Neuronal stem cell (in vitro differentiated cells): ENCODE measurements around the gene LOXL4.

Source experiments
- DNase-seq: peaks from one replicate; pipeline ENCODE4 v3.0.0-alpha.2; 2013; ENCODE audit warnings: low spot score
- H2AFZ ChIP-seq: one replicate; pipeline ENCODE4 v1.6.1; 2013; ENCODE audit warnings: mild to moderate bottlenecking, low read length, inconsistent platforms
- H2AK5ac ChIP-seq: 2 replicates; pipeline ENCODE4 v1.6.1; 2013; ENCODE audit warnings: low read depth, mild to moderate bottlenecking, inconsistent platforms, low read length, moderate library complexity, mixed read lengths
- H2BK120ac ChIP-seq: 2 replicates; pipeline ENCODE4 v1.6.1; 2013; ENCODE audit warnings: low read depth, mild to moderate bottlenecking, inconsistent platforms, low read length, moderate library complexity, mixed read lengths
- H2BK12ac ChIP-seq: one replicate; pipeline ENCODE4 v1.6.1; 2013; ENCODE audit warnings: low read length, inconsistent platforms
- H2BK15ac ChIP-seq: 2 replicates; pipeline ENCODE4 v1.6.1; 2013; ENCODE audit warnings: mild to moderate bottlenecking, low read length, inconsistent platforms, mixed read lengths
- H2BK5ac ChIP-seq: one replicate; pipeline ENCODE4 v1.6.1; 2013; ENCODE audit warnings: inconsistent platforms, mild to moderate bottlenecking, low read length, moderate library complexity
- H3K14ac ChIP-seq: one replicate; pipeline ENCODE4 v1.6.1; 2013; ENCODE audit warnings: low read length, inconsistent platforms
- H3K18ac ChIP-seq: 2 replicates; pipeline ENCODE4 v1.6.1; 2013; ENCODE audit warnings: low read length, inconsistent platforms
- H3K23ac ChIP-seq: 2 replicates; pipeline ENCODE4 v1.6.1; 2013; ENCODE audit warnings: low read depth, mild to moderate bottlenecking, mixed read lengths, low read length, inconsistent platforms; ENCODE audit not compliant: poor library complexity
- H3K27ac ChIP-seq: replicated peaks from 3 replicates; pipeline ENCODE4 v1.5.1; 2013; ENCODE audit warnings: low read length, inconsistent platforms
- H3K27me3 ChIP-seq, 3 experiments: 2 replicates each; pipeline ENCODE4 v1.6.1; 2013; ENCODE audit warnings: low read length in 3 of 3, mild to moderate bottlenecking in 2 of 3, inconsistent platforms in 1 of 3, low read depth in 1 of 3, mixed read lengths in 1 of 3, moderate library complexity in 1 of 3; ENCODE audit not compliant: control insufficient read depth in 3 of 3, insufficient read depth in 3 of 3
- H3K36me3 ChIP-seq, 2 donors: replicated peaks in 1 of 2; 2 replicates each; pipeline ENCODE4 v1.6.1; 2013; ENCODE audit warnings: low read length in 2 of 2; ENCODE audit not compliant: control insufficient read depth in 2 of 2, insufficient read depth in 2 of 2
- H3K4ac ChIP-seq: 2 replicates; pipeline ENCODE4 v1.6.1; 2013; ENCODE audit warnings: inconsistent platforms, mild to moderate bottlenecking, low read length, moderate library complexity
- H3K4me1 ChIP-seq, 2 donors: 1 replicate in 1 of 2; 2 replicates in 1 of 2; pipeline ENCODE4 v1.6.1; 2013; ENCODE audit warnings: low read length in 2 of 2, low read depth in 1 of 2; ENCODE audit not compliant: control insufficient read depth in 2 of 2, insufficient read depth in 1 of 2
- H3K4me2 ChIP-seq: one replicate; pipeline ENCODE4 v1.6.1; 2013; ENCODE audit warnings: mild to moderate bottlenecking, low read length, inconsistent platforms; ENCODE audit not compliant: insufficient read depth, poor library complexity, severe bottlenecking
- H3K4me3 ChIP-seq, 2 donors: 2 replicates each; pipeline ENCODE4 v1.5.1; 2013; ENCODE audit warnings: low read length in 2 of 2, mild to moderate bottlenecking in 2 of 2, inconsistent platforms in 1 of 2, moderate library complexity in 1 of 2
- H3K79me1 ChIP-seq: one replicate; pipeline ENCODE4 v1.6.1; 2013; ENCODE audit warnings: low read depth, mild to moderate bottlenecking, inconsistent platforms, low read length, moderate library complexity
- H3K9ac ChIP-seq: one replicate; pipeline ENCODE4 v1.6.1; 2013; ENCODE audit warnings: mild to moderate bottlenecking, low read depth, low read length, inconsistent platforms; ENCODE audit not compliant: poor library complexity
- H3K9me3 ChIP-seq, 2 donors: replicated peaks in 1 of 2; 2 replicates each; pipeline versions ENCODE3 to v1.6.1; 2013; ENCODE audit warnings: low read length in 2 of 2, mild to moderate bottlenecking in 2 of 2, inconsistent platforms in 1 of 2, low read depth in 1 of 2, mixed read lengths in 1 of 2, moderate library complexity in 1 of 2; ENCODE audit not compliant: control insufficient read depth in 2 of 2, insufficient read depth in 1 of 2
- H4K8ac ChIP-seq: one replicate; pipeline ENCODE4 v1.6.1; 2013; ENCODE audit warnings: low read depth, mild to moderate bottlenecking, inconsistent platforms, low read length, moderate library complexity
- H4K91ac ChIP-seq: one replicate; pipeline ENCODE4 v1.6.1; 2013; ENCODE audit warnings: low read length, low read depth, mild to moderate bottlenecking, inconsistent platforms; ENCODE audit not compliant: poor library complexity
- WGBS, 2 donors: extraction: QIAGEN DNeasy Blood & Tissue Kit; methylation state at CpG; one replicate each; pipeline ENCODE4 v1.1.7; 2013; ENCODE audit warnings: missing lambda C conversion rate in 2 of 2, mixed read lengths in 1 of 2; ENCODE audit not compliant: insufficient read length in 2 of 2, insufficient replicate concordance in 1 of 2; ENCODE audit errors: extremely low coverage in 2 of 2; 5-methylcytosine and 5-hydroxymethylcytosine counted together

Gene LOXL4

DNA sequence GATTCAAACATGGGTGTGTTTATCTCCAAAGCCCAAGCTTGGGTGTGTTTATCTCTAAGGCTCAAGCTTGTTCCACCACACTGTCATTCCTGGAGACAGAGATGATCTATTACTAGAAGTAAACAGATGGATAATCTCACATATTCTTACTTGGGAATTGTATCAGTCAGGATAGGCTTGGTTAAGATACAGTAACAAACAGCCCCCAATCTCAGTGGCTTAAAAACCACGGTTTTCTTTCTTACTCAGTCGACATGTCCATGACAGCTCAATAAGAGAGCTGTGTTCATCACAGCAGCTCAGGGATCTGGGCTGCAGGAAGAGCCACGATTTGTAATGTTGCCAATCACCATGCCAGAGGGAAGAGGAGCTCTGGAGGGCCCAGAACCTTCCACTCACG, 38.5 kb upstream of the LOXL4 start:
- no CpG with 5 or more reads among the region's 4 CpGs for WGBS, 2 donors
- no peak overlapping the region for H3K23ac ChIP-seq
- H3K27me3 ChIP-seq = peaks cover 0 to 7% (median 0%) of the 10 kb centered on the region in 3 experiments

DNA sequence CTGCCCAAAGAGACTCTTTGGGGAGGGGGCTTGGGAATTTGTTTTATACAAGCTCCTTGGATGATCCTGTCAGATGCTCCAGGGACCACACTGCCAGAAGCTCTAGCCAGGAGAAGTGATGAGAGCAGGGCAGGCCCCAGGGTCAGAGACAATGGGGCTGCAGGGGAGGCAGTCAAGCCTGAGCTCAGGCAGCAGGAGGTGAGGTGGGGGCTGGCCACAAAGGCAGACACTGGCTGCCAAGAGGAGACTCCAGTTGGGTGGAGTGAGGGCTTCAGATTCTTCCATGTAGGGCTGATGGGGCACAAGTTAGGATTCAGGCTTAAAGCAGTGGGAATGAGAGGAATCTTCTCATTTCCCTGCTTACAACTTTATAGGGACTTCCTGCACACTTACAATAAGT, 35.6 kb upstream of the LOXL4 start:
- Histone ChIP-seq H3K9me3 (no peaks in the 10 kb centered on the region), H3K36me3 (no peaks in the 10 kb centered on the region), H3K23ac (no peak overlapping the region), H3K9ac (peak overlapping the region; percentile 22), H2AK5ac (no peak overlapping the region), H3K27me3 (no peaks in the 10 kb centered on the region), H2BK5ac (no peak overlapping the region), H3K4me3 (no peak overlapping the region), H3K27ac (no peak overlapping the region), H3K18ac (peak overlapping the region; percentile 33), H3K4ac (no peak overlapping the region), H2BK12ac (no peak overlapping the region), H3K4me2 (no peak overlapping the region), H2BK15ac (no peak overlapping the region), H4K91ac (no peak overlapping the region), H2BK120ac (no peak overlapping the region), H3K79me1 (no peaks in the 10 kb centered on the region), H3K4me1 (peaks cover 0 to 11% of the 10 kb centered on the region in 2 donors), H2AFZ (no peak overlapping the region), H4K8ac (no peak overlapping the region), H3K14ac (no peak overlapping the region)
- DNase-seq = no peak

More for the DNA sequence above, 38.5 kb upstream of the LOXL4 start:
- H3K14ac ChIP-seq = no peak overlapping the region
- no peak overlapping the region for H2AK5ac ChIP-seq
- H3K79me1 ChIP-seq = no peaks in the 10 kb centered on the region
- H2BK120ac ChIP-seq = no peak overlapping the region
- no peaks in the 10 kb centered on the region for H3K9me3 ChIP-seq
- no peak overlapping the region for H3K27ac ChIP-seq
- no peak overlapping the region for H2BK12ac ChIP-seq
- no peak overlapping the region for H2AFZ ChIP-seq
- H4K91ac ChIP-seq = no peak overlapping the region
- DNase-seq = no peak
- H3K4ac ChIP-seq = no peak overlapping the region
- no peak overlapping the region for H3K4me3 ChIP-seq
- H2BK15ac ChIP-seq = no peak overlapping the region
- H3K36me3 ChIP-seq = no peaks in the 10 kb centered on the region
- no peak overlapping the region for H2BK5ac ChIP-seq
- peaks cover 0 to 15% of the 10 kb centered on the region in 2 donors for H3K4me1 ChIP-seq
- no peak overlapping the region for H3K18ac ChIP-seq
- H3K9ac ChIP-seq = no peak overlapping the region
- no peak overlapping the region for H3K4me2 ChIP-seq
- H4K8ac ChIP-seq = no peak overlapping the region

DNA sequence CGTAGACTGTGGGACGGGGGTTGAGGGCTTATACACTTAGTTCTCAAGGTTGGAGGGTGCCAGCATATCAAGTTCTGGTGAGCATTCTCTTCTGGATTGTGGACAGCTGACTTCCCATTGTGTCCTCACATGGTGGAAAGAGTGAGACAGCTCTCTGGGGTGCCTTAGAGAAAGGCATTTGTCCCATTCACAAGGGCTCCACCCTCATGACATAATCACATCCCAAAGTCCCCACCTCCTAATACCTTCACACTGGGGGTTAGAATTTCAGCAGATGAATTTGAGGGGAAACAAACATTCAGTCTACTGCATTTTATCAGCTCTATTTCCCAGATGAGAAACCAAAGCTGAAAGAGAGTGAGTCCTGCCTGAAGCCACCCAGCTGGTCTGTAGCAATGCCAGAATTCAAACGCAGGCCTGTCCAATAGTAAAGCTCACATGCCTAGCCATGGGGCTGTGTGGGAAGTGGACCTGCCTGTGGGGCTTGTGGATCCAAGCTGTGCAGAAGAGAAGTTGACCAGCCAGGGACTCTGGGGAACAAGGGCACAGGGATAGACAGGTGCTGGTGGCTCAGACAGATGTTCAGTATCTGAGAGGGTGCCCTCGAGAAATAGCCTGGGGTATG, 34.9 kb upstream of the LOXL4 start:
- Histone ChIP-seq H2BK15ac (no peak overlapping the region), H3K9me3 (no peaks in the 10 kb centered on the region), H4K91ac (no peak overlapping the region), H3K4me3 (no peak overlapping the region), H3K9ac (no peak overlapping the region), H2AK5ac (no peak overlapping the region), H2BK12ac (no peak overlapping the region), H3K18ac (no peak overlapping the region), H3K79me1 (no peaks in the 10 kb centered on the region), H3K4ac (no peak overlapping the region), H4K8ac (no peak overlapping the region), H3K36me3 (no peaks in the 10 kb centered on the region), H3K27ac (no peak overlapping the region), H3K4me1 (peaks cover 0 to 9% of the 10 kb centered on the region in 2 donors), H3K23ac (no peak overlapping the region), H2AFZ (no peak overlapping the region), H3K14ac (no peak overlapping the region), H2BK120ac (no peak overlapping the region), H3K27me3 (no peaks in the 10 kb centered on the region), H3K4me2 (no peak overlapping the region), H2BK5ac (no peak overlapping the region)
- DNase-seq = no peak
- no CpG with 5 or more reads among the region's 4 CpGs for WGBS, 2 donors

DNA sequence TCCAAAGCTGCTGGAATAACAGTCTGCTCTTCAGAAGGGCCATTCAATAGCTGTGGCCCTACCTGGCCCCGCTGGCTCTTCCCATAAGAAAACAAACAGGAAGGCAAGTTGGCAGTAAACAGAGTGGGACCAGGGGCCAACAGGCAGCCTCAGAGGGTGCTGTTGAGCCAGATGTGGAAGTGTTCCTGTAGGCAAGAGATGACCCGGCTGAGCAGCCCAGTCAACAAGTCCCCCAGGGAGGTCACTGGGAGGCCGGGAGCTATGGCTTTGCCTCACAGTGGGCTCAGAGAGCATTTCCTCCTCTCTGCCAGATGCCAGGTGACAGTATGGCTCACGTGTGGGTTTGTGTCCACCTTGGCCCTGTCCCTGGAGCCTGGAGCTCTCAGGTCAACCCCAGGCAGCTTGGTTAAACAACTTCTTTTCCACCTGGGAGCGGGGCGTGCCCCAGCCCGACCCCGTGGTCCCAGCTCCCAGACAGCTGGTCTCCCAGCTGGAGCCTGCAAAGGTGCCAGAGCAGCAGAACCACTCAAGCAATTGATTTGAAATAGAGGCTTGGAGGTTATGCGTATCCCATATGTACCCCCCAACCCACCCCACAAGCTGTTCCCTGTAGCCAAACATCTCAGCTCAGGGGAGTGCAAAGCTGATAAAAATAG, 33.8 kb upstream of the LOXL4 start:
- H3K18ac ChIP-seq = no peak overlapping the region
- H3K27ac ChIP-seq = no peak overlapping the region

More for the DNA sequence above, 33.8 kb upstream of the LOXL4 start:
- no peak overlapping the region for H3K4ac ChIP-seq
- peak overlapping the region; percentile 17 for H2AK5ac ChIP-seq
- no peak overlapping the region for H2BK120ac ChIP-seq
- no peaks in the 10 kb centered on the region for H3K9me3 ChIP-seq
- H3K4me2 ChIP-seq = no peak overlapping the region
- no peak overlapping the region for H3K9ac ChIP-seq
- no peaks in the 10 kb centered on the region for H3K79me1 ChIP-seq
- no peak overlapping the region for H3K14ac ChIP-seq
- DNase-seq = no peak
- no peak overlapping the region for H4K8ac ChIP-seq
- no peak overlapping the region for H2BK12ac ChIP-seq
- H3K4me3 ChIP-seq = no peak overlapping the region
- H4K91ac ChIP-seq = no peak overlapping the region
- H3K36me3 ChIP-seq = no peaks in the 10 kb centered on the region
- H2BK15ac ChIP-seq = no peak overlapping the region
- H3K27me3 ChIP-seq = no peaks in the 10 kb centered on the region
- peaks cover 0 to 9% of the 10 kb centered on the region in 2 donors for H3K4me1 ChIP-seq
- no CpG with 5 or more reads among the region's 9 CpGs for WGBS, 2 donors
- no peak overlapping the region for H3K23ac ChIP-seq
- H2BK5ac ChIP-seq = no peak overlapping the region
- H2AFZ ChIP-seq = no peak overlapping the region
